H4 (cell line): Measurements from ENCODE around the gene SERPINA10. TPM values are rescaled to one million over a fixed set of nuclear protein-coding genes. Genes with fewer than 3 reads are reported as not detected.
A peak's percentile ranks its signal among the peaks of the same experiment; 100 is the strongest.

ENCODE experiments used
- DNase-seq: peaks from one replicate; pipeline ENCODE4 v3.0.0-alpha.2; 2015; ENCODE audit warnings: low spot score
- total RNA-seq: library from RNA; depleted of rRNA; stranded (reverse); fragments of >200 nt; shearing (Covaris generic); gene quantifications from 2 replicates; pipeline ENCODE4 v1.2.3, GENCODE V29; 2014; rRNA removed

Gene SERPINA10
- not detected in 2 replicates for total RNA-seq

DNA sequence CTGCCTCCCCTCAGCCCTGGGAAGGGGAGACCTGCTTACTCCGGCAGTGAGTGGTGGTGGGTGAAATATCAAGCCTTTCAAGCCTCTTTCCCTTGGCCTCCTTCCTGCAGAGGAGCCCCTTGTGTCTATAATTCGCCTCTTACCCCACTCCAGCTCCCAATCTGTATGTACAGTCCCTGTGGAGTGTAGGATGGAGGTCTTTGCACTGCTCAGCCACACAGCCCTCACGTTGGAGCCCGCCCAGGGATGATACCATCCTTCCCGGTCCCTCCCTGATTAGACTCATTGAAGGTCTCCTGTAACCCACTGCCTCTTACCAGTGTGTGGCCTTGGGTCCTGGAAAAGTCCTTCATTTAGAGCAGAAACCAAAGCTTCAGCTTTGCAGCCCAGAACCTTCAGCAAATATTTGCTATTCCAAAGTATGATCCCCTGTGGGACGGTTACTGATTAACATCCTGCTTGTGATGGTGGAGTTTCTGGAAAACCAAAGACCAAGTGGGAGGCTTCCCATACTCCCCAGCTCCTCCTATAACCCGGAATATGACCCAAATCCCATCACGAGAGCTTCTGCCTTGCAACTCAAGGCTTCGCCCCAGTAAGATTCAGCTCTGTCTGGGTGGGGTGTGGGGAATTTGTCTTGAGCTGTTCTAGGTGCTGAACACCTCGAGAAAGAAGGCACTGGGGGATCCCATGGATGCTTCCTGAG lies at the start of gene SERPINA10:
TSS of gene SERPINA10 (minus strand) at position 397 of the 706 bp plus-strand sequence. CDS start 2,675 bp downstream, outside the sequence.
- DNase-seq: no peak

DNA sequence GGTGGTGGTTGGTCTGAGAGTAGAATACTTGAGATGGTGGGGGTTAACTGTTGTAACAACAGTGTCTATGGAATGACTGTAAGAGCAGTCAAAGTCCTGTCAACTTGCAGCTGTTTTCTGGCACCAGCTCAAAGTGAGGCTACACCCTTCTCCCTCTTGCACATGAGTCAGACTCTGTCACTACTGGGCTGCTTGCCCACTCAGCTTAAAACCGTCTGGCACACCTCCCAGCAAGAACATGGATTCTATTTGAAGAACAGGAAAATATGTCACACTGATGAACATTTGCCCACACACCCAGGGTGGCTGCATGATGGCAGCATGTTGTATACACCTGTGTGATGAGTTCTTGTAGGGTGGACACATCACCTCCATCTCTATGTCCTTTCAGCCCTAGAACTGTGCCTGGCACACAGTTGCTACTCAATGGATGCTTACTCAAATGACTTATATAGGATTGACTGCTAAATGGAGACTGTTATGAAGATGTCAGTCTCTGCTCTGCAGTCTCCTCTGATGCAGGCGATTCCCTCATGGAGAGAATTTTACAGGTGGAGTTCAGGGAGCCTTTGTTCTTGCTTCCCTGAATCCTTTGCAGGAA lies 49.4 kb upstream of the SERPINA10 start:
- peak; percentile 98 for DNase-seq

GRCh38 chr14:94341656-94342333 lies 48.7 kb upstream of the SERPINA10 start:
- DNase-seq: peak; percentile 30

DNA sequence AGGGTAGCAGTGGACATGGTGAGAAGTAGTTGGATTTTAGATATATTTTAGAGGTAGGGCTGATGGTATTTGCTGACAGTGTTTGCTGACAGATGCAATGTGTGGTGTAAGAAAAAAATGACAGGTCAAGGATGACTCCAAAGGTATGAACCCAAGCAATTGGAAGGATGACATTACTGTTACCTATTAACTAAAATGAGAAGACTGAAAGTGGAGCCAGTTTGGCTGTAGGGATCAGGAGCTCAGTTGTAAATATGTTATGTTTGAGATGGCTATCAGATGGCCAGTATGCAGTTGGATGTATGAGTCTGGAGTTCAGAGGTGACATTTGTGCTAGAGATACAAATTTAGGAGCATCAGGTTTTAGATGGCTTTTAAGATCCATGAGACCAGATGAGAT lies 47.5 kb upstream of the SERPINA10 start:
- no peak for DNase-seq

- no peak for DNase-seq
Observed at GRCh38 chr14:94338023-94338422, 45.0 kb upstream of the SERPINA10 start.

DNA sequence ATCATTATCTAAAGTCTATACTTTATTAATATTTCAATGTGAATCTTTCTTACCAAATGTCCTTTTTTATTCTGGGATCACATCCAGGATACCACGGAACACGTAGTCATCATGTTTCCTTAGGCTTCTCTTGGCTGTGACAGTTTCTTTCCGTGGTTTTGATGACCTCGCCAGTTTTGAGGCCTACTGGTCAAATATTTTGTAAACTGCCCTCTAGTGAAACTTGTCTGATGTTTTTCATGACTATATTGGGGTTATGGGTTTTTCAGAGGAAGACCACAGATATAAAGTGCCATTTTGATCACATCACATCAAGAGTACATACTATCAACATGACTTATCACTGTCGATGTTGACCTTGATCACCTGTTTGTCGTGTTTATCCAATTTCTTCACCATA lies 44.2 kb upstream of the SERPINA10 start:
- DNase-seq: no peak

GRCh38 chr14:94334872-94335271 lies 41.8 kb upstream of the SERPINA10 start:
- no peak for DNase-seq

DNA sequence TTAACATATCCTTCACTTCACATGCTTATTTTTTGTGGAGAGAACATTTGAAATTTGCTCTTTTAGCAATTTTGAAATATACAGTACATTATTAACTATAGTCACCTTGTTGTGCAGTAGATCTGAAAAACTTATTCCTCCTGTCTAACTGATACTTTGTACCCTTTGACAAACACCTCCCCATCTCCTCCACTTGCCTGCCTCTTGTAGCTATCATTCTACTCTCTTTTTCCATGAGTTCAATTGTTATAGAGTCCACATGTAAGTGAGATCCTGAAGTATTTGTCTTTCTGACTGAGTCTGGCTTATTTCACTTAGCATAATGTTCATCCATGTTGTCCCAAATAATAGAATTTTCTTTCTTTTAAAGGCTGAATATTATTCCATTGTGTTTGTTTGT lies 39.5 kb upstream of the SERPINA10 start:
- no peak for DNase-seq

DNA sequence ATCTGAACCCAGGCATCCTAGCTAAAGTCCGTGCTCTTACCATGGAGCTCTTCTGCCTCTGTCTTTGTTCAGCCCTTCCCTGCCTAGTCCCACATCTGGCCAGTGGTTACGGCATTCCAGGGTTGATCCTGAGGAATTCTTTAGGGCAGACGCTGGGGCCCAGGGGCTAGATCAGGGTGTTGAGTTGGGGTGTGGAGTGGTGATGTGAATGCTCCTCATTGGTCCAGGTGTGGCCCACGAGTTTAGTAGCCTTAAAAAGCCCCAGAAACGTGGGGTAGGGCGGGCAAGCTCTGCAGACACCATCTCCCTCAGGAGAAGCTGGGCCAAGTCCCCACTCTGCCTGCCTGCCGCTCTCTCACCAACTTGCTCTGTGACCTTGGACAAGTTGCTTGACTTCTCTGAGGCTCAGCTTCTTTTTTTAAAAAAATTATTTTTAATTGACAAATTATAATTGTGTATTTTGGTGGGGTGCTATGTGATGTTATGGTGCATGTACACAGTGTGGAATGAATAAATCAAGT lies 39.1 kb upstream of the SERPINA10 start:
- no peak for DNase-seq

DNA sequence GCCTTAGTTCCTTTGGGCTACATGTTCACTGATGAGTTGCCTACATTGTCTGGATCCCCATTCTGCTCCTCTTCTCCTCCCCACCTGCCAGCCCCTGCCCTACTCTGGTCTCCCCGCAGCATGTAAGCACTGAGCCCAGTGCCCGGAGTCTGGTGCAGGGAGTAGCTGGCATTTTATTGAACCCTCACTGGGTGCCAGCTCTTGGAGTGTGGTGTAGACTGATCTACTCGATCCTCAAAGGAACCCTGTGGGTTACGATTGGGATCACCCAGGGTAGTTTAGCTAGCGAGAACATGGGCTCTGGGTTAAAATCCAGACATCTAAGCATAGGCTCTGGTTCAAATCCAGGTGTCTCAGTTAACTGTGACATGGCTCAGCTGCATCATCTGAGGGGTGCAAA lies 38.4 kb upstream of the SERPINA10 start:
- no peak for DNase-seq

GRCh38 chr14:94330857-94331256 lies 37.8 kb upstream of the SERPINA10 start:
- DNase-seq: no peak

- DNase-seq: no peak
Observed at GRCh38 chr14:94330432-94330831, 37.4 kb upstream of the SERPINA10 start.

- no peak for DNase-seq
Observed at GRCh38 chr14:94329857-94330256, 36.8 kb upstream of the SERPINA10 start.

DNA sequence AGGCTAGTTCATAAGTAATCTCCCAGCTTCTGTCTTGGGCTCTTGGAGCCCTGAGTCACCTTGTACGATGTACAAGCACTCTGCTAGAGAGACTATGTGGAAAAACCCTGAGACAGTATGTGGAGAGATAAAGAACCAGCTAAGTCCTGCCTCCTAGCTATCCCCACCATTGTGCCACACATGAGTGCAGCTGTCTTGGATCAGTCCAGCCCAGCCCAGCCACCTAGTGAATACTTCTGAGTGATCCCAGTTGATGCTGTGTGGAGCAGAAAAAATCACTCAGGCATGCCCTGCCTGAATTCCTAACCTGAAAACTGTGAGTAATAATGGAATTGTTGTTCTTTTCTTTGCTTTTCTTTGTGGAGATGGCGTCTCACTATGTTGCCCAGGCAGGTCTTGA lies 35.1 kb upstream of the SERPINA10 start:
- DNase-seq: no peak

- DNase-seq: peak; percentile 37
Observed at GRCh38 chr14:94322648-94323570, 29.8 kb upstream of the SERPINA10 start, which contains the start of gene SERPINA6. Gene SERPINA6 (minus strand): TSS chr14:94323336. CDS start chr14:94314648, 8,688 bp downstream.

DNA sequence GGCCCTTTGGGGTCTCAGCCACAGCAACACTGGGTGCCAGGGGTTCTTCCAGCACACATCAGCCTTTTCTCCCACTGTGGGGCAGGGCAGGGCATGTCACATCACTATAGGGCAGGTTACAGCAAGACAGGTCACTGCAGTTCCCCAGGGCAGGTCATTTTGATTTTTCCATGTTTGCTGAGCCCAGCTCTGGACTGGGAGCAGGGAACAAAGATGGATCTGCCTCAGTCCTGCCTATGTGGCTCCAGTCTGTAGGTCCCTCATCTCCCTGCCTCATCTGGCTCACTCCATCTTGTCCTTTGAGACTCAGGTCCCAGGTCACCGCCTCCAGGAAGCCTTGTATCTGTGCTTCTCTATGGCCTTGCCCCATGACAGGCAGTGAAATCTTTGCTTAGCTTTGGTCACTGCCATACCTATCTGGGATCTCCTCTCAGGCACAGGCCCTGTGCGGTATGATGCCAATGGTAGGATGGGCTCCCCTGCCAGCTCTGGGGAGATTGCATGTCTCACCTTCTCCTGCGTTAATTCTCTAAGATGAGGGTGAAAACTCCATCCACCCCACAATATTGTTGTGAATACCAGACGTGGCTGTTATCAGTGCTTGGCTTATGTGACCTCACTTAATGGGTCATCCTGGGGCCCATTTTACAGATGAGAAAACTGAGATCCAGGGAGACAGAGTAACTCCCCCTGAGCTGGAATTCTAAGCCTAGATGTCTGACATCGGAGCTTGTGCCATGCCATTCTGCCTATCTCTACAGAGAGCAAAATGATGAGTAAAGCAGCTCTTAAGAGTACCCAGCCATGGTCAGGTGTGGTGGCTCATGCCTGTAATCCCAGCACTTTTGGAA lies 28.6 kb upstream of the SERPINA10 start:
- DNase-seq: no peak

DNA sequence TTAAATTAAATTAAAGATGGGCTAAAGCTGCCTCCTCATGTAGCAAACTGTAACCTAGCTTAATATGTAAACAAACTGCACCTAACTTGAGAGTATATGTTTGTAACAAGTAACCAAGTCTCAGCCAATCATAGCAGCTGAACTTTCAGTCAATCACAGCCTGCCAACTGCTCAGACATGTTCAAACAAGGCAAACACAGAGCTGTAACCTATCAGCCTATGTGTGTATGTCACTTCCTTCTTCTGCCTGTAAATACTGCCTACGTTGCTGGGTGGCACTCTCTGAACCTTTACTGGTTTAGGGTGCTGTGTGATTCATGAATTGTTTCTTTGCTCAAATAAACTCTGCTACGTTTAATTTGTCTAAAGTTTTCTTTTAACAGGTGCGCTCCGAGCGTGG lies 27.2 kb upstream of the SERPINA10 start:
- peak; percentile 39 for DNase-seq

GRCh38 chr14:94317259-94317658 lies 24.2 kb upstream of the SERPINA10 start:
- DNase-seq: no peak

- DNase-seq: no peak
Observed at GRCh38 chr14:94316692-94317091, 23.6 kb upstream of the SERPINA10 start.

GRCh38 chr14:94314890-94315289 lies 21.8 kb upstream of the SERPINA10 start:
- DNase-seq: no peak
